Activated naive CD4-positive, alpha-beta T cell (primary cell): ENCODE data around the gene DGCR6L.
A peak's percentile ranks its signal among the peaks of the same experiment; 100 is the strongest.
"Not testable (repeated sequence)": the region's sequence is repeated elsewhere in the genome, so short reads cannot be mapped to it uniquely, and the experiment has no call there.

ENCODE experiments used
- DNase-seq, 4 experiments: peaks; one replicate each; lab custom pipeline; 2025; lab: John Stamatoyannopoulos, UW

DGCR6L gene

GRCh38 chr22:20325996-20326395 is 6.1 kb upstream of the DGCR6L start:
- not testable (repeated sequence) for DNase-seq

- DNase-seq, result peak in 1 of 4 experiments; percentile 17
These were observed 4.3 kb upstream of the DGCR6L start for GRCh38 chr22:20324139-20324516.

- DNase-seq, result not testable (repeated sequence)
These were observed 1.8 kb upstream of the DGCR6L start for GRCh38 chr22:20321552-20322211.

GRCh38 chr22:20320659-20321551 is 1.0 kb upstream of the DGCR6L start:
- not testable (repeated sequence) for DNase-seq

GRCh38 chr22:20319041-20319744 is 667 bp downstream of the DGCR6L start:
- DNase-seq, result no peak

GRCh38 chr22:20318043-20318688 is 1.7 kb downstream of the DGCR6L start:
- DNase-seq, result not testable (repeated sequence)

- DNase-seq, result not testable (repeated sequence)
These were observed 2.3 kb downstream of the DGCR6L start for GRCh38 chr22:20317402-20318042.

GRCh38 chr22:20316844-20317401 is 2.9 kb downstream of the DGCR6L start:
- DNase-seq, result no peak

GRCh38 chr22:20316217-20316843 is 3.5 kb downstream of the DGCR6L start:
- no peak for DNase-seq

GRCh38 chr22:20315337-20316216 is 4.3 kb downstream of the DGCR6L start:
- no peak for DNase-seq

- DNase-seq, result not testable (repeated sequence)
These were observed 5.0 kb downstream of the DGCR6L start for GRCh38 chr22:20314741-20315336.

- not testable (repeated sequence) for DNase-seq
These were observed 5.7 kb downstream of the DGCR6L start for GRCh38 chr22:20314206-20314605.

GRCh38 chr22:20313306-20314077 is 6.4 kb downstream of the DGCR6L start:
- not testable (repeated sequence) for DNase-seq

GRCh38 chr22:20312396-20313191 is 7.3 kb downstream of the DGCR6L start:
- DNase-seq, result no peak

- not testable (repeated sequence) for DNase-seq
These were observed 8.4 kb downstream of the DGCR6L start for GRCh38 chr22:20311249-20312062.

- DNase-seq, result not testable (repeated sequence)
These were observed 9.1 kb downstream of the DGCR6L start for GRCh38 chr22:20310773-20311172.

GRCh38 chr22:20310180-20310579 is 9.7 kb downstream of the DGCR6L start:
- DNase-seq, result not testable (repeated sequence)
